GM12874 (cell line): Measurements from ENCODE around the gene OR10G8.

Experiments
- TF ChIP-seq, protein P1 (sequence below): IDR thresholded peaks from 2 replicates; pipeline ENCODE4 v1.5.1; 2011; ENCODE audit warnings: low read depth, mild to moderate bottlenecking, control low read depth, low read length, moderate library complexity; ENCODE audit not compliant: insufficient read depth

The OR10G8 gene

DNA sequence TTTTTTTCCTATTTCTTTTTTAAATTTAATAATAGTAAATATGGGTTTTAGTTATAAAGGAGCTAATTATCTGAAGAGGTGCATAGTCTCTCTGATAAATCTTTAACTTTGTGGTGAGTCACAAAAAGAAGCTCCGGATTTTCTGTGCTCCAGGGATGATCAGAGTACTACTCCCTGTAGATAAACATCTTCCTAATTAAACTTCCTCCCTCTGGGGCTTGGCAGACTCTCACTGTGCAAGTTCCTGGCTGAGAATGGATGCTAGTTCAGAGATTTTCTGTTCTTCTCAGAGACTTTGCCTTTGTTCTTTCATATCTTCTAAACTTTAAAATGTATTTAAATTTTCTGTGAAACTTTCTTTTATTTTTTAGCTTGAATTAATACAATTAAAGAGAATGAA, 14.7 kb downstream of the OR10G8 start, which contains the start of gene OR10G7:
Gene OR10G7 (minus strand): TSS at position 72 of the 400 bp plus-strand sequence. CDS start 2,324 bp downstream, outside the sequence.
- TF ChIP-seq, protein P1, sequence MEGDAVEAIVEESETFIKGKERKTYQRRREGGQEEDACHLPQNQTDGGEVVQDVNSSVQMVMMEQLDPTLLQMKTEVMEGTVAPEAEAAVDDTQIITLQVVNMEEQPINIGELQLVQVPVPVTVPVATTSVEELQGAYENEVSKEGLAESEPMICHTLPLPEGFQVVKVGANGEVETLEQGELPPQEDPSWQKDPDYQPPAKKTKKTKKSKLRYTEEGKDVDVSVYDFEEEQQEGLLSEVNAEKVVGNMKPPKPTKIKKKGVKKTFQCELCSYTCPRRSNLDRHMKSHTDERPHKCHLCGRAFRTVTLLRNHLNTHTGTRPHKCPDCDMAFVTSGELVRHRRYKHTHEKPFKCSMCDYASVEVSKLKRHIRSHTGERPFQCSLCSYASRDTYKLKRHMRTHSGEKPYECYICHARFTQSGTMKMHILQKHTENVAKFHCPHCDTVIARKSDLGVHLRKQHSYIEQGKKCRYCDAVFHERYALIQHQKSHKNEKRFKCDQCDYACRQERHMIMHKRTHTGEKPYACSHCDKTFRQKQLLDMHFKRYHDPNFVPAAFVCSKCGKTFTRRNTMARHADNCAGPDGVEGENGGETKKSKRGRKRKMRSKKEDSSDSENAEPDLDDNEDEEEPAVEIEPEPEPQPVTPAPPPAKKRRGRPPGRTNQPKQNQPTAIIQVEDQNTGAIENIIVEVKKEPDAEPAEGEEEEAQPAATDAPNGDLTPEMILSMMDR: no peak

DNA sequence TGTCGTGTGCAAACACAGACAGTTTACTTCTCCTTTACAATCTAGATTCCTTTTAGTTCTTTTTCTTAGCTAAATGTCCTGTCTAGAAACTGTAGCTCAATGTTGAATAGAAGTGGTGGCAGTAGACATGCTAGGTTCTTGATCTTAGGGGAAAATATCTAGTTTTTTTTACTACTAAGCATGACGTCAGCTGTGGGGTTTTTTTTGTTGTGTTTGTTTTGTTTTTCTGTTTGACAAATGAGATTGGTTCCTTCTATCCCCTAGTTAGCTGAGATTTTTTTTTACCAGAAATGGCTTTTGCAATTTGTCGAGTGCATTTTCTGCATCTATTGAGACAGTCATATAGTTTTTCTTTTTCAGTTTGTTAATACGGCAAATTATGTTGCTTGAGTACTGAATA, 16.8 kb downstream of the OR10G8 start:
- TF ChIP-seq, protein P1: no peak

DNA sequence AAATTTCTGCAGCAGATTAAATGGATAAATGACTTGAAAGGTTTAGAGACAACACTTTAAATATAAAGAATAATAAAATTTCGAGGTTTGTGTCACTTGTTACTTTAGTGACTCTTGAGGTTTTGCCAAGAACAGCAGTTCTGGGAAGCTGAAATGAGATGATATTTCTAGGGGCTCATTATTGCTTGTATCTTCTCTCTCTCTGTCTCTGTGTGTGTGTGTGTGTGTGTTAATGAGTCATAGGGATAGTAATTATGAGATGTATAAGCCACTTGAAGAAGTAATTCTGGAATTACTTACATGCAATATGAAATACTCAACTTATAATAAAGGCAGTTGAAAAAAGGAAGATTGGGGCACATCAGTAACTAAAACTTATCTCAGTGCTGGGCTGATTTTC, 24.1 kb downstream of the OR10G8 start:
- TF ChIP-seq, protein P1: no peak

DNA sequence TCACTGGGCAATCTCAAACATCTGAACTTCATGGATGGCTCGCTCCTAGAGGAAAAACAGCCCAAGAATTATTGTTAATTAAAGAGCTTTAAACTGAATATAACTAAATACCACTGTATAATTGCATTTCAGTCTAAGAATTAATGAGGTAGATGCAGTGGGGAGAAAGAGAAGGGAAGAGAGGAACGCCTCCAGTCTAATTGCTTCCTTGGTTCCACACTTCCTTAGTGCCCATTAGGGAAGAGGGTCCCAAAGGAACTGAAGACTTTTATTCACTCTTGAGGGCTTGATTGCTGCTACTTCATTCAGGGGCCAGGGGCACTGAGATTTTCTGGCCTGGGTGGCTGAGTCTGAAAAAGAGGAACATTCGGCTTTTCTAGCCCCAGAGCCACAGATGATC, 26.4 kb downstream of the OR10G8 start:
- TF ChIP-seq, protein P1: no peak

DNA sequence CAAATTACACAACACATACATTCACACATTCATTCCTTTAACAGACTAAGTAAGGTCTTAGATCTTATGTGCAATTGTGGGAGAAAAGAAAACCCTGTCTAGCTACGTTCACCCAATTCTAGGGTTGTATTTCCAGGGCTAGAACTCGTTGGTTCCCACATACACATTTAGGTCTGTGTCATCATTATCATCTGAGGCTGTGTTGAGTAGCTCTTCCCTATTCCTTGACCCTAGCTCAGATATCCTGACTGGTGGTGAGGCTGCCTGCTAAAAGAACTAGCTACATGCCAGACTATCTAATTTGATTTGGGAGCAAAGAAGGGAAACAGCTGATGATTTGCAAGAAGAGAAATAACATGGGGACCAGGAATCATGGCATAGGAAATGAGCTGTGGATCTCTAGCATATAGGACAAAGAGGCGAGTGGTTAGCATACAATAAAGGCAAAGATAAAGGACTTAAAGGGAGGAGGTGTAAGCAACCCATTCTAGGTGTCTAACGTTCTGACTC, 42.1 kb downstream of the OR10G8 start:
- TF ChIP-seq, protein P1: no peak

DNA sequence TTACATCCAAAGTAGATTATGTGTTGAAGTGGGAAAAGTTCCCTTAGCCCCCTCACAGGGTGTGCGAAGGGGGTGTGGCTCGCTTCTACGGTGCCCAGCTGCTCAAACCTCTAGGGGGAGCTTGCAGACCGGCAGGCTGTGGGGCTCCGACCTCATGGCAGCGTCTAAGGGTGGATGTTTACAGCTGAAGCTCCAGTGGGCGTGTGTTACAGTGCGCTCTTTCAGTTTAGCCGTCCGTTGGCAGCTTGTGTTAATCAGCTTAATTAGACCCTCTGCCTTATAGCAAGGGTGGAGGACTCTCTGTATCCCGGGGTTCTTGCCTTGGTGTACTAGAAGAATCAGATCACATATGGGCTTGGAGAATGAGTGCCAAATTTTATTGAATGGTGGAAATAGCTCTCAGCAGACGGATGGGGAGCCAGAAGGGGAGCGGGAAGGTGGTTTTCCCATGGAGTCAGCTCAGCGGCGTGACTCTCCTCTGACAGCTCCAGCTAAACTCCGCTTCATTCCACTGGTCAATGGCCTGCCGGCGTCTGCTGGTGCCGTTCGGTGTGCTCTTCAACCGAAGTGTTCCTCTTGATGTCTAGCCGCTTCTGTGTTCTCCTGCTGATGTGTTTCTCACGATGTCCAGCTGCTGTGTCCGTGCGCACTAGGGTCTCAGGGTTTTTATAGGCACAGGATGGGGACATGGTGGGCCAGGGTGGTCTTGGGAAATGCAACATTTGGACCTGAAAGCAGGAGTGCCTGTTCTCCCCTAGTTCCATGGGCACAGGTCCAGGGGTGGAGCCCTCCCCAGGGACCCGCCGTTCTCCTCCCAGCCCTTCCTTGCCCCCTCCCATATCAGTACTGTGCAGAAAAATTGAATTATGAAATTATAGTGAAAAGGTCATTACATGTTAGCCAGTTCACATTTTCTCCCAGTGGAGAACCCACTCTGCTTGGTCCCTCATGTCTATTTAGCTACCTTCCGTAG, 43.1 kb downstream of the OR10G8 start:
- TF ChIP-seq, protein P1: peak; percentile 73

DNA sequence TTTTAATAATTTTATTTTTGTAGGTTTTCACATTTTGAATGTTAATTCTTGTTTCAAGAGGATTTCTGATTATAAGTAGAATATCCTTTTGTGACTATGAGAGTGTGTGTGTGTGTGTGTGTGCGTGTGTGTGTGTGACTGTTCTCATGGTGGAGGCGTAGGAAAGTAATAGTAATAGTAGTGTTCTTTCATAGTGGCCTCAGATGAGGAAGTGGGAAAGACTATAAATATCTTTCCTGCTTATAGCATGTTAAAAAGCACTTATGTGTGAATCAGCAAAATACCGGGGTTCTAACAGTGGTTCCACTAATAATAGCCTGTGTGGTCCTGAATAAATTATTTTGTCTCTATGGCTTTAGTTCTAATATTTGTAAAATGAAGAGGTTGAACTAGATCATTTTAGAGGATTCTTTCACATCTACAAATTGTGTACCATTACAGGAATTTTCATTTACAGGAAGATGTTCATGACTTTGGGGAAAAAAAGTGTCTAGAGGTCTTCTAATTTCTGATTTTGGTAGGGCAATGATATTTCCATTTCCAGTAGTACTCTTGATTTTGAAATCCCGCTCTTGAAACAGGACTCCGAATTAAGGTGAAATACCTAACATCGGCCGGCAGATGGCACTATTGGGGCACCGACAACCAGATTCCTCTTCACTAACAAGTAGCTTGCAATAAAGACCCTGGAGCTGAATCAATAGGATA, 44.5 kb downstream of the OR10G8 start:
- TF ChIP-seq, protein P1: peak; percentile 62
